ENCODE measurements around the gene ANXA6. TPM values are rescaled to one million over a fixed set of nuclear protein-coding genes. Genes with fewer than 3 reads are reported as not detected.

ANXA6 gene
- polyA plus RNA-seq, 1 donor (not counting 4 experiments of a cell fraction or from before 2014, with no cell fraction given), result 37.0 TPM

GRCh38 chr5:151056379-151057325 lies 100.9 kb downstream of the ANXA6 start:
- Histone ChIP-seq H3K27ac (ENCODE audit: control insufficient read depth, insufficient read depth, low read length) (no peak overlapping the region), H4K20me1 (ENCODE audit: control insufficient read depth, extremely low read depth, insufficient read depth, low read length) (no peaks in the 10 kb centered on the region), H2AFZ (ENCODE audit: control insufficient read depth, low read length) (no peak overlapping the region), H3K79me2 (ENCODE audit: control insufficient read depth, insufficient read depth, low read length) (peaks cover 2% of the 10 kb centered on the region), H3K9me1 (ENCODE audit: control insufficient read depth, extremely low read depth, insufficient read depth, low read length) (no peaks in the 10 kb centered on the region), H3K4me2 (ENCODE audit: control insufficient read depth, extremely low read depth, insufficient read depth, low read depth, low read length) (no peak overlapping the region), H3K9me3 (ENCODE audit: control insufficient read depth, low read depth, low read length) (no peaks in the 10 kb centered on the region), H3K27me3 (ENCODE audit: control insufficient read depth, extremely low read depth, insufficient read depth, low read length) (no peaks in the 10 kb centered on the region), H3K4me3 (ENCODE audit: control insufficient read depth in 2 of 3, extremely low read depth in 1 of 3, insufficient read depth in 2 of 3, low read depth in 1 of 3, low read length in 3 of 3) (no peak overlapping the region), H3K9ac (ENCODE audit: control insufficient read depth, extremely low read depth, insufficient read depth, low read length) (no peak overlapping the region), H3K36me3 (ENCODE audit: control insufficient read depth in 2 of 2, extremely low read depth in 1 of 2, insufficient read depth in 2 of 2, low read length in 2 of 2) (peaks cover 55 to 82% of the 10 kb centered on the region in 2 experiments), H3K4me1 (ENCODE audit: control insufficient read depth, extremely low read depth, insufficient read depth, low read length) (no peaks in the 10 kb centered on the region)
- TF ChIP-seq CTCF (optimal IDR thresholded peaks at IDR 0.05 in 1 of 3, IDR thresholded peaks at IDR 0.05 in 1 of 3, conservative IDR thresholded peaks at IDR 0.05 in 1 of 3; ENCODE audit: extremely low read depth in 1 of 3, insufficient read depth in 2 of 3, low read length in 3 of 3) (no peak), EZH2 (IDR thresholded peaks at IDR 0.05; ENCODE audit: low read length) (no peak)
- DNase-seq (ENCODE audit: low read depth, low spot score), result no peak
- dilution Hi-C loops (cut with MboI; ENCODE audit: extremely low pct_ligation_motif_present, low sequenced_read_pairs), result no loop called here
- no peak for FAIRE-seq

- Histone ChIP-seq H3K27ac (ENCODE audit: control insufficient read depth, insufficient read depth, low read length) (no peak overlapping the region), H3K4me2 (ENCODE audit: control insufficient read depth, extremely low read depth, insufficient read depth, low read depth, low read length) (no peak overlapping the region)
Observed at GRCh38 chr5:151055336-151055735, 102.2 kb downstream of the ANXA6 start.

More at GRCh38 chr5:151055336-151055735, 102.2 kb downstream of the ANXA6 start:
- Histone ChIP-seq H3K9me3 (ENCODE audit: control insufficient read depth, low read depth, low read length) (no peaks in the 10 kb centered on the region), H3K4me3 (ENCODE audit: control insufficient read depth in 2 of 3, extremely low read depth in 1 of 3, insufficient read depth in 2 of 3, low read depth in 1 of 3, low read length in 3 of 3) (no peak overlapping the region), H4K20me1 (ENCODE audit: control insufficient read depth, extremely low read depth, insufficient read depth, low read length) (no peaks in the 10 kb centered on the region), H3K36me3 (ENCODE audit: control insufficient read depth in 2 of 2, extremely low read depth in 1 of 2, insufficient read depth in 2 of 2, low read length in 2 of 2) (peaks cover 52 to 80% of the 10 kb centered on the region in 2 experiments), H3K4me1 (ENCODE audit: control insufficient read depth, extremely low read depth, insufficient read depth, low read length) (no peaks in the 10 kb centered on the region), H3K27me3 (ENCODE audit: control insufficient read depth, extremely low read depth, insufficient read depth, low read length) (no peaks in the 10 kb centered on the region), H3K9me1 (ENCODE audit: control insufficient read depth, extremely low read depth, insufficient read depth, low read length) (no peaks in the 10 kb centered on the region), H2AFZ (ENCODE audit: control insufficient read depth, low read length) (no peak overlapping the region), H3K9ac (ENCODE audit: control insufficient read depth, extremely low read depth, insufficient read depth, low read length) (no peak overlapping the region), H3K79me2 (ENCODE audit: control insufficient read depth, insufficient read depth, low read length) (peaks cover 2% of the 10 kb centered on the region)
- dilution Hi-C loops (cut with MboI; ENCODE audit: extremely low pct_ligation_motif_present, low sequenced_read_pairs), result no loop called here
- no peak for DNase-seq (ENCODE audit: low read depth, low spot score)
- TF ChIP-seq EZH2 (IDR thresholded peaks at IDR 0.05; ENCODE audit: low read length) (no peak), CTCF (optimal IDR thresholded peaks at IDR 0.05 in 1 of 3, IDR thresholded peaks at IDR 0.05 in 1 of 3, conservative IDR thresholded peaks at IDR 0.05 in 1 of 3; ENCODE audit: extremely low read depth in 1 of 3, insufficient read depth in 2 of 3, low read length in 3 of 3) (no peak)
- FAIRE-seq, result no peak
